ENCODE results near the gene FBXO9.

Gene FBXO9

GRCh38 chr6:53148684-53149083 is 83.5 kb downstream of the FBXO9 start, which contains the start of gene GCM1:
Gene GCM1, minus strand, starts transcription at chr6:53148841. Its CDS starts 3,209 bp downstream, at chr6:53145632.
- in situ Hi-C loops (cut with HindIII; ENCODE audit: low sequenced_read_pairs) = no loop called here
- no peak within 1 kb of the TSS for H3K4me3 ChIP-seq (ENCODE audit: low read depth, low read length)
- TF ChIP-seq CTCF (IDR thresholded peaks at IDR 0.05; ENCODE audit: low read depth, low read length) = no peak
- no peak for DNase-seq (ENCODE audit: low read depth, low spot score)

Measured in astrocyte of the spinal cord (primary cell).